ENCODE data around the gene MYO5A.

DNA sequence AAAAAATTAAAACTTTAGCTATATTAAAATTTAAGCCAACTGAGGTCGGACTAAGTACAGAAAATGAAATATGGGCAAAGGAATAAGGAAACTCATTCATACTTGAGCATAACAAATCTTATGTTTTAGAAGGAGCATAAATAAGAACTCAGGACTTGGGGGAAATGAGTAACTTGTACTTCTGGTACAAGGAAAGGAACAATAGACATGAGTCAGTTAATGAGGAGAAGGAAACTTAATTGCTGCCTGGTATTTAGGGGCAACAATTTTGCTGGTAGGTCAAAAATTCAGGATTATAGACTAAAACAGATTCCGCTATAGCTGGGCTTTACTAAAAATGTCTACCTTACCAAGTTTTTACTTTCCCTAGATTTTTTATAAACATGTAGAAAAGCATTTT lies 113.1 kb downstream of the MYO5A start:
- TF ChIP-seq, protein P1, sequence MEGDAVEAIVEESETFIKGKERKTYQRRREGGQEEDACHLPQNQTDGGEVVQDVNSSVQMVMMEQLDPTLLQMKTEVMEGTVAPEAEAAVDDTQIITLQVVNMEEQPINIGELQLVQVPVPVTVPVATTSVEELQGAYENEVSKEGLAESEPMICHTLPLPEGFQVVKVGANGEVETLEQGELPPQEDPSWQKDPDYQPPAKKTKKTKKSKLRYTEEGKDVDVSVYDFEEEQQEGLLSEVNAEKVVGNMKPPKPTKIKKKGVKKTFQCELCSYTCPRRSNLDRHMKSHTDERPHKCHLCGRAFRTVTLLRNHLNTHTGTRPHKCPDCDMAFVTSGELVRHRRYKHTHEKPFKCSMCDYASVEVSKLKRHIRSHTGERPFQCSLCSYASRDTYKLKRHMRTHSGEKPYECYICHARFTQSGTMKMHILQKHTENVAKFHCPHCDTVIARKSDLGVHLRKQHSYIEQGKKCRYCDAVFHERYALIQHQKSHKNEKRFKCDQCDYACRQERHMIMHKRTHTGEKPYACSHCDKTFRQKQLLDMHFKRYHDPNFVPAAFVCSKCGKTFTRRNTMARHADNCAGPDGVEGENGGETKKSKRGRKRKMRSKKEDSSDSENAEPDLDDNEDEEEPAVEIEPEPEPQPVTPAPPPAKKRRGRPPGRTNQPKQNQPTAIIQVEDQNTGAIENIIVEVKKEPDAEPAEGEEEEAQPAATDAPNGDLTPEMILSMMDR (IDR thresholded peaks at IDR 0.05; ENCODE audit: low read length): no peak
- TF ChIP-seq EZH2 (IDR thresholded peaks at IDR 0.05; ENCODE audit: borderline replicate concordance, low read length): no peak
